OCI-LY3 (cell line): ENCODE data around the gene FRG2C.
"Not testable (repeated sequence)": the region's sequence is repeated elsewhere in the genome, so short reads cannot be mapped to it uniquely, and the experiment has no call there.

Experiments
- CTCF ChIP-seq: fragments of 200-600, 300-600 bp; sonication (generic); IDR thresholded peaks from 2 replicates; pipeline ENCODE4 v1.5.1; 2014; ENCODE audit warnings: antibody characterized with exemption, low read length, low read depth
- EZH2phosphoT487 ChIP-seq: fragments of 200-600 bp; shearing (Covaris generic); IDR thresholded peaks from 2 replicates; pipeline ENCODE4 v1.6.1; 2018; ENCODE audit warnings: antibody characterized with exemption, mixed run types, low read depth

DNA sequence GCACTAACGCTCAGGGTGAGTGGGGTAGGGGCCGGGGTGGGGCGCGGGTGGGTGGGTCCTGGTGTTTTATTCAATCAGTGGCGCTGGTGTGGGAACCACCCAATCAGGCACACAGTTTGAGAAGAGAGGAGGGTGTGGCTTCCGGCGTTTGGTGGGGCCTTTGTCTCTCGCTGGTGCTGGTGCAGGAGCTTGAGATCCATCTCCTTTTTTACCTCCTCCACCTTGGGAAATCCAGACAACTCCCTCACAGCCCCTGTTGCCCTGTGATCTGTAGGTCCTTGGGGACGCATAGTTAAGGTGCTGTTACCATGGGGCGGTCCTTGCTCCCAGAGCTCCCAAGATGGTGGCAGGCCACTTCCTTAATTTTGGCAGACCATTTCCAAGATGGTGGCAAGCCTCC, 25.2 kb upstream of the FRG2C start:
- TF ChIP-seq CTCF, EZH2phosphoT487: not testable (repeated sequence)
